Endothelial cell of umbilical vein (primary cell): ENCODE data around the gene BMP8A. TPM values are rescaled to one million over a fixed set of nuclear protein-coding genes. Genes with fewer than 3 reads are reported as not detected.

Experiments
- BruUV-seq: library from RNA; stranded (reverse); fragments of 400-500 nt; replicated peaks from 2 replicates; lab custom pipeline; 2021; lab: Mats Ljungman, UMichigan
- CTCF ChIA-PET: fragments of 300-600, 350-600 bp; sonication (Branson Sonifier 250); formaldehyde crosslinking; loops from one replicate; lab custom pipeline; 2021; ENCODE audit warnings: antibody characterized with exemption, inconsistent platforms; lab: Charles Lee
- POLR2A ChIA-PET: fragments of 300-600, 350-600 bp; sonication (Branson Sonifier 250); formaldehyde crosslinking; loops from one replicate; lab custom pipeline; 2021; ENCODE audit warnings: antibody characterized with exemption, inconsistent platforms; lab: Charles Lee
- DNase-seq: peaks from one replicate; pipeline ENCODE4 v3.0.0-alpha.2; 2011; ENCODE audit warnings: low read depth, low spot score
- FAIRE-seq: peaks from 2 replicates; lab custom pipeline; 2011; peaks lifted over from hg19 to GRCh38; lab: Jason Lieb, UNC
- H2AFZ ChIP-seq: 2 replicates; pipeline ENCODE4 v1.6.0; 2012; ENCODE audit warnings: low read depth, low read length, control low read depth, inconsistent platforms
- H3K27ac ChIP-seq: 2 replicates; pipeline ENCODE4 v1.5.1; 2011; ENCODE audit warnings: low read depth, mild to moderate bottlenecking, control low read depth, low read length, moderate library complexity; ENCODE audit not compliant: insufficient read depth
- H3K27me3 ChIP-seq, 2 experiments: 2 replicates each; pipeline versions ENCODE4 v1.6.0 to v1.6.1; 2011; ENCODE audit warnings: low read length in 2 of 2, mixed read lengths in 1 of 2; ENCODE audit not compliant: control insufficient read depth in 2 of 2, insufficient read depth in 2 of 2
- H3K36me3 ChIP-seq, 2 experiments: 2 replicates in 1 of 2; 3 replicates in 1 of 2; pipeline ENCODE4 v1.5.1; 2011; ENCODE audit warnings: low read length in 2 of 2, mild to moderate bottlenecking in 1 of 2, moderate library complexity in 1 of 2; ENCODE audit not compliant: control insufficient read depth in 2 of 2, insufficient read depth in 2 of 2; ENCODE audit errors: extremely low read depth in 1 of 2
- H3K4me1 ChIP-seq: 3 replicates; pipeline ENCODE4 v1.5.1; 2011; ENCODE audit warnings: mild to moderate bottlenecking, low read length; ENCODE audit not compliant: control insufficient read depth, insufficient read depth; ENCODE audit errors: extremely low read depth
- H3K4me2 ChIP-seq: 2 replicates; pipeline ENCODE4 v1.6.1; 2011; ENCODE audit warnings: low read length, control low read depth, mixed read lengths; ENCODE audit not compliant: insufficient read depth
- H3K4me3 ChIP-seq, 3 experiments: fragments of 200-600 bp in 1 of 3; sonication (generic), shearing (Covaris generic) in 1 of 3; replicated peaks in 1 of 3; 2 replicates each; pipeline ENCODE4 v1.5.1; 2011 to 2016; ENCODE audit warnings: control low read depth in 3 of 3, low read length in 3 of 3, mild to moderate bottlenecking in 2 of 3, inconsistent platforms in 1 of 3, low read depth in 1 of 3, moderate library complexity in 1 of 3; ENCODE audit not compliant: insufficient read depth in 1 of 3
- H3K79me2 ChIP-seq: 2 replicates; pipeline ENCODE4 v1.6.0; 2012; ENCODE audit warnings: low read length, inconsistent platforms; ENCODE audit not compliant: control insufficient read depth, insufficient read depth
- H3K9ac ChIP-seq: replicated peaks from 2 replicates; pipeline ENCODE3; 2011; ENCODE audit warnings: low read length, control low read depth; ENCODE audit not compliant: insufficient read depth; ENCODE audit errors: extremely low read depth
- H3K9me1 ChIP-seq: replicated peaks from 3 replicates; pipeline ENCODE4 v1.6.0; 2011; ENCODE audit warnings: mild to moderate bottlenecking, low read length; ENCODE audit not compliant: control insufficient read depth, insufficient read depth; ENCODE audit errors: extremely low read depth
- H3K9me3 ChIP-seq: replicated peaks from 2 replicates; pipeline ENCODE4 v1.5.1; 2012; ENCODE audit warnings: low read length, inconsistent platforms; ENCODE audit not compliant: control insufficient read depth, insufficient read depth
- H4K20me1 ChIP-seq: replicated peaks from 2 replicates; pipeline ENCODE3; 2011; ENCODE audit warnings: mild to moderate bottlenecking, low read length; ENCODE audit not compliant: control insufficient read depth, insufficient read depth; ENCODE audit errors: extremely low read depth
- CTCF ChIP-seq, 2 donors: IDR thresholded peaks; 1 replicate in 1 of 2; 2 replicates in 1 of 2; pipeline ENCODE4 v1.5.1; 2011; ENCODE audit warnings: low read length in 2 of 2, mild to moderate bottlenecking in 2 of 2, moderate library complexity in 2 of 2, control low read depth in 1 of 2, inconsistent platforms in 1 of 2, low read depth in 1 of 2; ENCODE audit not compliant: insufficient read depth in 1 of 2; ENCODE audit errors: extremely low read depth in 1 of 2
- EZH2 ChIP-seq: IDR thresholded peaks from 2 replicates; pipeline ENCODE4 v1.6.1; 2012; ENCODE audit warnings: borderline replicate concordance, low read depth, mild to moderate bottlenecking, moderate library complexity, low read length, inconsistent platforms; ENCODE audit not compliant: severe bottlenecking
- FOS ChIP-seq: IDR thresholded peaks from 2 replicates; pipeline ENCODE4 v1.6.1; 2011; ENCODE audit warnings: mild to moderate bottlenecking, low read length, moderate library complexity, borderline replicate concordance; ENCODE audit not compliant: insufficient read depth
- GATA2 ChIP-seq: IDR thresholded peaks from 2 replicates; pipeline ENCODE4 v1.7.0; 2011; ENCODE audit warnings: low read depth, mild to moderate bottlenecking, moderate library complexity, mixed read lengths, low read length; ENCODE audit not compliant: insufficient read length, insufficient read depth
- JUN ChIP-seq: IDR thresholded peaks from 2 replicates; pipeline ENCODE4 v1.6.1; 2011; ENCODE audit warnings: borderline replicate concordance, low read depth; ENCODE audit not compliant: insufficient read length, insufficient read depth
- MAX ChIP-seq: IDR thresholded peaks from 2 replicates; pipeline ENCODE4 v1.6.1; 2011; ENCODE audit not compliant: insufficient read depth, insufficient read length
- MYC ChIP-seq: IDR thresholded peaks from one replicate; pipeline ENCODE4 v1.6.1; 2011; ENCODE audit warnings: mild to moderate bottlenecking, low read depth, low read length
- POLR2A ChIP-seq: IDR thresholded peaks from 2 replicates; pipeline ENCODE4 v1.6.1; 2012; ENCODE audit warnings: low read depth, mild to moderate bottlenecking, control low read depth, low read length
- POLR2AphosphoS5 ChIP-seq: IDR thresholded peaks from 2 replicates; pipeline ENCODE4 v1.6.1; 2012; ENCODE audit warnings: low read depth, mild to moderate bottlenecking, control low read depth, low read length, moderate library complexity; ENCODE audit not compliant: insufficient read depth
- dilution Hi-C: fragments of 300-500 bp; cut with MboI; formaldehyde crosslinking; loops from one replicate; pipeline ENCODE4 v1.15.0; 2019; ENCODE audit warnings: low sequenced_read_pairs; ENCODE audit not compliant: extremely low pct_ligation_motif_present
- intact Hi-C: fragments of 100-400 bp; cut with micrococcal nuclease; formaldehyde crosslinking; loops from one replicate; pipeline ENCODE4 v1.10.0; 2022
- polyA plus RNA-seq, 4 experiments: library from polyadenylated mRNA; depleted of rRNA in 3 of 4; stranded (reverse) in 3 of 4; unstranded in 1 of 4; fragments of >200 nt; gene quantifications; 2 replicates each; pipeline versions ENCODE4 v1.2.1 to v1.2.3, GENCODE V29; 2011 to 2012; ENCODE audit warnings: missing spikeins in 1 of 4
- total RNA-seq: library from RNA; stranded (reverse); gene quantifications from 2 replicates; pipeline ENCODE4 v1.2.3, GENCODE V29; 2021

BMP8A gene
- total and polyA plus RNA-seq, 2 donors (not counting 3 experiments of a cell fraction or from before 2014, with no cell fraction given), result 0.25 to 0.44 TPM

DNA sequence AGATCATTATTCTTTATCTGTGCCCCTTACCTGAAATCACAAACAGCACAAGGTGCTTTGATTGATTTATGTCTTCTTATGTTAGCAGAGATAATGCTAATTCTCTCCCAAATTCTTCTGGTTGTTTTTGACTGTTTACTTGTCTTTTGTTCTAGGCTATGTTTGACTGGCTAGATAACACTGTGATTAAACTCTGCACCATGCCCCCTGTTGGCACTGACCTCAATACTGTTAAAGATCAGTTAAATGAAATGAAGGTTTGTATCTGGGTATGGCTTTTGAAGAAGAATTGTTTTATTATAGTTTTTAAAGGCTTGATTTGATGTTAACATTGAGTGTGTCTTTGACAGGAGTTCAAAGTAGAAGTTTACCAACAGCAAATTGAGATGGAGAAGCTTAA is 49.6 kb upstream of the BMP8A start:
- no peaks in the 10 kb centered on the region for H3K9me1 ChIP-seq
- no peaks in the 10 kb centered on the region for H4K20me1 ChIP-seq
- ChIA-PET POLR2A (no interaction called here), CTCF (interaction anchor here (0.9 to 1.6 kb wide), 2 partner anchors 31 to 66 kb away, joined by 3 to 4 read pairs; no protein-coding TSS in a partner anchor)
- no peak overlapping the region for H3K27ac ChIP-seq
- dilution Hi-C loops, result no loop called here
- FAIRE-seq (no peak), DNase-seq (no peak)
- BruUV-seq, result no TSS peak
- no peaks in the 10 kb centered on the region for H3K4me1 ChIP-seq
- H3K4me3 ChIP-seq, result no peak overlapping the region
- H3K27me3 ChIP-seq, result no peaks in the 10 kb centered on the region
- intact Hi-C loops, result no loop called here
- H3K4me2 ChIP-seq, result no peak overlapping the region
- no peak overlapping the region for H3K9ac ChIP-seq
- no peaks in the 10 kb centered on the region for H3K9me3 ChIP-seq
- no peak overlapping the region for H2AFZ ChIP-seq
- TF ChIP-seq MAX (no peak), EZH2 (no peak), POLR2AphosphoS5 (no peak), POLR2A (no peak), JUN (no peak), GATA2 (no peak), FOS (no peak), MYC (no peak), CTCF (IDR thresholded peaks at IDR 0.05; ENCODE audit: extremely low read depth in 1 of 2, insufficient read depth in 1 of 2, low read depth in 1 of 2, low read length in 2 of 2) (no peak)
- peaks cover 7% of the 10 kb centered on the region for H3K79me2 ChIP-seq
- peaks cover 50 to 64% of the 10 kb centered on the region in 2 experiments for H3K36me3 ChIP-seq
